ENCODE results near the gene RFC3.

- TF ChIP-seq PRPF4 (IDR thresholded peaks at IDR 0.05; ENCODE audit: insufficient read depth, low read depth, low read length, poor library complexity, severe bottlenecking) (no peak), PRDM10 (IDR thresholded peaks at IDR 0.05; ENCODE audit: partially characterized antibody) (no peak), NFIC (IDR thresholded peaks at IDR 0.05) (no peak), KDM1A (IDR thresholded peaks at IDR 0.05) (no peak), CBX2 (IDR thresholded peaks at IDR 0.05; ENCODE audit: insufficient read depth, low read length, poor library complexity, severe bottlenecking) (no peak), POLR2A (conservative IDR thresholded peaks at IDR 0.05) (no peak), HDGF (IDR thresholded peaks at IDR 0.05) (no peak), ZBTB1 (CRISPR knock-in tag; IDR thresholded peaks at IDR 0.05; ENCODE audit: borderline replicate concordance, low read depth) (no peak), ZNF232 (CRISPR knock-in tag; IDR thresholded peaks at IDR 0.05) (no peak)
Measured at GRCh38 chr13:33773790-33774462, 44.0 kb upstream of the RFC3 start.
